ENCODE data around the gene POC1B. TPM values are rescaled to one million over a fixed set of nuclear protein-coding genes. Genes with fewer than 3 reads are reported as not detected.
A peak's percentile ranks its signal among the peaks of the same experiment; 100 is the strongest.

The POC1B gene
- 17.8 to 22.2 TPM (median 21.3 TPM) in 3 replicates for total RNA-seq (2021)
- Bru-seq, nascent RNA, result percentile 67 among the genes with signal in this experiment
- long read RNA-seq, experiment 1, full-length matches to known transcripts, result 38 of 87 reads
- long read RNA-seq, experiment 1, partial matches to known transcripts, result 2 of 87 reads
- long read RNA-seq, experiment 1, other reads (novel, unspliced or antisense), result 47 of 87 reads
- long read RNA-seq, experiment 2, full-length matches to known transcripts, result 6 of 33 reads
- long read RNA-seq, experiment 2, partial matches to known transcripts, result 7 of 33 reads
- long read RNA-seq, experiment 2, other reads (novel, unspliced or antisense), result 20 of 33 reads
- long read RNA-seq, experiment 3, transcript POC1B-201 (12 exons, 3,001 nt), result major isoform, 5 of 15 reads
- long read RNA-seq, experiment 3, partial matches to known transcripts, result 1 of 15 reads
- long read RNA-seq, experiment 3, other reads (novel, unspliced or antisense), result 9 of 15 reads

GRCh38 chr12:89525824-89526770 is at the start of gene POC1B:
Gene POC1B (minus strand): TSS chr12:89526047. CDS start chr12:89525895, 152 bp downstream.
- no peaks in the 10 kb centered on the region for H3K27me3 Mint-ChIP-seq (ENCODE audit: low read depth)
- DNase-seq (ENCODE audit: low spot score), result peak; percentile 86
- H3K9me3 Mint-ChIP-seq, result no peaks in the 10 kb centered on the region
- H3K4me1 Mint-ChIP-seq, result peaks cover 23% of the 10 kb centered on the region
- peak; percentile 81 for ATAC-seq
- H3K36me3 Mint-ChIP-seq, result peaks cover 13% of the 10 kb centered on the region
- ChIA-PET CTCF (interaction anchor here (0.8 to 2.5 kb wide), 5 partner anchors 64 to 946 kb away, joined by 3 to 11 read pairs (median 5); partner anchors contain the start of genes DUSP6 and KITLG), POLR2A (interaction anchor here (0.9 to 1.5 kb wide), 3 partner anchors 55 to 172 kb away, joined by 3 to 4 read pairs (median 3); no protein-coding TSS in a partner anchor)
- peak within 1 kb of the TSS; percentile 97 for H3K27ac Mint-ChIP-seq
- peak within 1 kb of the TSS; percentile 99 for H3K4me3 Mint-ChIP-seq
- TF ChIP-seq USF2 (CRISPR knock-in tag; IDR thresholded peaks at IDR 0.05) (peak; percentile 27; the same call in 1 of the 2 replicates), NR1H2 (CRISPR knock-in tag; IDR thresholded peaks at IDR 0.05) (no peak), GTF2I (CRISPR knock-in tag; conservative IDR thresholded peaks at IDR 0.05) (no peak), PREB (CRISPR knock-in tag; IDR thresholded peaks at IDR 0.05; ENCODE audit: borderline replicate concordance) (no peak), MAX (CRISPR knock-in tag; IDR thresholded peaks at IDR 0.05) (peak; percentile 69), PRDM15 (CRISPR knock-in tag; IDR thresholded peaks at IDR 0.05) (peak; percentile 91), ZBTB21 (CRISPR knock-in tag; IDR thresholded peaks at IDR 0.05; ENCODE audit: borderline replicate concordance) (peak; percentile 93), IRF1 (CRISPR knock-in tag; IDR thresholded peaks at IDR 0.05) (peak; percentile 20; the same call in 1 of the 2 replicates), ZBTB43 (CRISPR knock-in tag; IDR thresholded peaks at IDR 0.05) (peak; percentile 86), NFE2L1 (CRISPR knock-in tag; IDR thresholded peaks at IDR 0.05) (peak; percentile 64; the same call in 1 of the 2 replicates), ARID4B (CRISPR knock-in tag; IDR thresholded peaks at IDR 0.05; ENCODE audit: borderline replicate concordance) (0 out of 2 replicates have a peak, but pooled peaks have one; percentile 32), FOXK1 (CRISPR knock-in tag; IDR thresholded peaks at IDR 0.05) (peak; percentile 94), SP1 (CRISPR knock-in tag; conservative IDR thresholded peaks at IDR 0.05) (peak; percentile 53; the same call in 1 of the 2 replicates), ZNF416 (CRISPR knock-in tag; IDR thresholded peaks at IDR 0.05) (no peak), ZSCAN18 (CRISPR knock-in tag; IDR thresholded peaks at IDR 0.05) (no peak), GABPB1 (CRISPR knock-in tag; IDR thresholded peaks at IDR 0.05) (0 out of 2 replicates have a peak, but pooled peaks have one; percentile 37), MYBL2 (CRISPR knock-in tag; IDR thresholded peaks at IDR 0.05) (peak; percentile 72; the same call in 1 of the 2 replicates)

All from WTC11 (cell line).